Hematopoietic multipotent progenitor cell treated with erythropoietin and hydrocortisone succinate and interleukin-3 and kit ligand, for 17 days (in vitro differentiated cells): ENCODE data around the gene PPM1L.

Experiments used
- DNase-seq: peaks from one replicate; pipeline ENCODE4 v3.0.0-alpha.2; 2015; ENCODE audit warnings: low spot score

Gene PPM1L

DNA sequence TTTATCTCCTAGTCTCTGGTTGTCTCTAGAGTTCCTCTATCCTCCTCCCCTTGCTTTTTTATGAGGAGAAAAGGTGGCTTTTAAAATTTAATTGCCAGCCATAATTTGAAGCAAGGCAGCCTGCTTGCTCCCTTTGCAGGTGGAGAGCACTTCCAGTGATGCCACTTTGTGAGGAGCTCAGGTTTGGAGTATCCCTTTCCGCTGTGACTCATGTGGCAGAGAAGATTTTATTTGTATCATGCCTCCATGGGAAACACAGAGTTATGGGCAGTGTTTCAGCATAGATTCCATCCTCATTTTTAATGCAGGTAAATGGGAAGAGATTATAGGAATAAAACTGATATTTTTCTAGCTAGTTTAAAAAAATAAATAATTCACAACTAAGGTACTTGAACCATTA, 7.0 kb downstream of the PPM1L start:
- no peak for DNase-seq

DNA sequence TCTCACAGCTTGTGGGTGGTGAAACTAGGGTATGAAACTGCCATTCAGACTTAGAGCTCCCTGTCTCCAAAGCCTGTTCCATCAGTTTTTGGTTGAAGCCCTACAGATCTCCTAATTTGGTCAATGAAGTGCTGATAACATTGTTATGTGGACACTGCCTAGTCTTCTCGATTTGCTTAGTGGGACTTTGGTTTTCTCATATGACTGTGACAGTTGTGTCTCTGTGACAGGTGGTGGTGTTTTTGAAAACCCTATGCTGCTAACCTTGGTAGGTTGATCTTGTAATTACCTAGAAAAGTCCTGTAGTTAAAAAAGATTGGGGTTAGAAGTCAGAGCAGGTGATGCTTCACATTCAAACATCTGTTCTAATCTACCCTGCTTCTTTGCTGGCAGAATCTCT, 9.2 kb downstream of the PPM1L start:
- DNase-seq: no peak

DNA sequence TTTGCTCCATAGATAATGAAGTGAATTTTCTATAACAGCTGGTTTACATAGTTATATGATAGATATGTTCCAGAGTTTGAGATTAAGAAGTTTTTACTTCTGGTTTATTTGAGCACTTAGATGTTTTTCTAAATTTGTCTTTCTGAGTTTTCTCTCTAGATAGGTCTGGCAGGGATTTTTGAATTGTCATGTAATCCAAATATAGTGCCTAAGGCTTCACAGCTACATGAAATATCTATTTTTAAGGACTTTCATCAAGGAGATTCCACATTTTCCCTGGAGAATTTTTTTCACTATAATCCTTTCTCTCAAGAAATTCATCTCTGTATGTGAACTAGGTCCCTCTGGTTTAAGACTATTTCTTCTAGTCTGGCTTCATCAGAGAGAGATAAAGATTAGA, 12.0 kb downstream of the PPM1L start:
- DNase-seq: no peak

DNA sequence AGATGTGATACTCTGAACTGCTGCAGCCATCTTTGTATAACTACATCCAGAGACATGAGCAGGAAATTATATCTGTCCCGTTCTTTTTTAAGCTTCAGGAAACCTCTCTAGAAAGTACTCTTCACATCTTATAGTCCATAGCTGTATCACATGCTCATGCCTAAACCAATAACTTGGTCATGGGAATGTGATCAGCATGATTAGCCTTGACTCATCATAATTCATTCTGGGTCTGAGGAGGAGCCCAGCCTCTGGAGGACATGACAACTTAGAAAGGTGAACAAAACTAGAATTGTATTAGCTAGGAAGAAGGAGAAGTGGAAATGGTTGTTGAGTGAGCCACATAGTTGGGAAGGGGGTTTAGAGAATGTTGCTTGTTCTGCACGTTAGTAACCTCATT, 12.9 kb downstream of the PPM1L start:
- no peak for DNase-seq

DNA sequence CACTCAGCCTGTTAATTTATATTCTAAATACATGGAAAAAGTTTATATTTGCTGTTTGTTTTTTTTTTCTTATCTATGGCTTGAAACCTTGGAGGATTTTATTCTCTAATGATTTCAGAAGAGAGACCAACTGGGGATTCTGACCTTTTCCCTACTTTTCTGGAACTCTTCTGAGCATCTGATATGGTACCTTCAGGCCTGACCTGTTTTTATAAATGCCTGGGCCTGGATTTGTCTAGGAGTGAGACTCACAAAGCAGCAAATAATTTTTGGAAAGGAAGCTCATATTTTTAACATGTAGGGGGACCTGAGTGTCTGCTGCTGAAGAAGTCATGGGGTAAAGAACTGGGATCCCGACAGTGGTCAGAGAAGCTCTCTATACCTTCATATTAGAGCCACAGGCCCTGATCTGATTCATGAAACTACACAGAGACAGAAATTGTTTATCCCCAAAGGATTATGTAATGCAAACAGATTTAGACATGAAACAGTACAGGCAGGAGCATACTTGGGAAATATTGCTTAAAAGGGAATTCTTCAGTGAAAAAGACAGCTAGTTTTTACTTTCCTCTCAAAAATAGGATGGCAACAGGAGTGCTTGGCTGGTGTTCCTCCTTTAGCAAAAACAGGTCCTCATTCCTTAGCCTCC, 15.9 kb downstream of the PPM1L start:
- no peak for DNase-seq

DNA sequence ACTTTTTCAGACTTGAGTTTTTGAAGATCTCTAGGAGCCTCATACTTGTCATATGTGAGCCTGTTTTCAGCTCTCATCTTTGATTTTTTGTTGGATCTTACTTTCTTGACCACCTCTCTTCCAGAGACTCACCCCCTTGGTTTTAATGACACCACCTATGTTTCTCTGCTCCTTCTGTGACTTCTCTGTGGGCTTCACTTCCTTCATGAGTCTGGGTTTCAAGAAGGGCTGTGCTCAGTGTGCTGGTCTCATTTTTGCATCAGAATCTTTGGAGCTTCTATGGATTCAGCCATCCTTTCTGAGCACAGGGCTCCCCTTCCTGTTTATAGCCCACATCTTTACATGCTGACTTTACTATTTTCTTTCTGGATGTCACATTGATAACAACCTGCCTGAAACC, 17.7 kb downstream of the PPM1L start:
- DNase-seq: no peak

DNA sequence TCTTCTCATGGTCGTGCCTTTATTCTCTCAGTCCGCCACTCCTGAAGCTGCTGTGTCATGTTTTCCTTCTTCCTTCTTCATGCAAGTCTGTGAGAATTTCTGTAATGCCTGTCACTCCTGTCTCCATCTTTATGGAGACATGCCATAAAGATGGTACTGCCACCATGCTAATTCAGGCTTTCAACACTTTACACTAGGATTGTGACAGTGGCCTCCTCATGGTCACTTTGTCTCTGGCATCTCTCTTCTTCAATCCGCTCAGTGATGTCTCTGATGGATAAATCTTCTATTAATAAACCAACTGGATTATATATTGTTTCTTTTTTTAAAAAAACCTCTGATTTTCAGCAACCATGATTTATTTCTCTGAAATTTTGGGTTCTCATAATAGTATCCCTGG, 18.1 kb downstream of the PPM1L start:
- DNase-seq: no peak

DNA sequence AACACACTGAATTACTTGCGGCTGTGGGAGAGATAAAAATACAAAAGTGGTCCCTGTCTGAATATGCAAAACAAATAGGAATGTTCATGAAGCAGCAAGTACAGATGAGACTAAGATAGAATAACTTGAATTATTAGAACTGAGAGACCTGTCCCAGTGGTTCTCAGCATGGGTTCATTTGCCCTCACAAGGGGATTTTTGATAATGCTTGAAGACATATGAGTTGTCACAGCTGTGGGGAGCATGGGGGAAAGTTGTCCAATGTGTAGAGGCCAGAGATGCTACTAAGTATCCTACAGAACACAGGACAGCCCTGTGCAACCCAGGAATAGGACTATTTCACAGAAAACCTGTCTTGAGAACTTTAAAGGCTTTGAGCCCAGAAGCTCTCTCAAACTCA, 22.4 kb downstream of the PPM1L start:
- DNase-seq: no peak

DNA sequence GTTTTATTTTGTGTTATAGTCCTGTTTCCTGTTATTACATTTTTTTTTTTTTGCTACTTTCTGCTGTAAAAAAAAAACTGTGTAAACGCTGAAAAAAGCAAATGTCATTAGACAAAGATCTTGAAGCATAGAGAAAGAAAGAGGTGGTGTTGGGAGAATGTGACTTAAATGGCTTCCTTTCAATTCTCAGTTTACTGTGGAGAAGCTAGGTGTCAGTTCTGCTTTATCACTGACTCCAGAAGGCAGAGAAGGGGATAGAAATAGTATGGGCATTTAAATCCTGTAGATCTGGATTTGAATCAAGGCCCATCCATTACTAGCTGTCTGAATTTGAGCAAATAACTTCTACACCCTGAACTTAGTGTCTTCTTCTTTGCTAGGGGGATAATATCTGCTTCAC, 23.0 kb downstream of the PPM1L start:
- no peak for DNase-seq

DNA sequence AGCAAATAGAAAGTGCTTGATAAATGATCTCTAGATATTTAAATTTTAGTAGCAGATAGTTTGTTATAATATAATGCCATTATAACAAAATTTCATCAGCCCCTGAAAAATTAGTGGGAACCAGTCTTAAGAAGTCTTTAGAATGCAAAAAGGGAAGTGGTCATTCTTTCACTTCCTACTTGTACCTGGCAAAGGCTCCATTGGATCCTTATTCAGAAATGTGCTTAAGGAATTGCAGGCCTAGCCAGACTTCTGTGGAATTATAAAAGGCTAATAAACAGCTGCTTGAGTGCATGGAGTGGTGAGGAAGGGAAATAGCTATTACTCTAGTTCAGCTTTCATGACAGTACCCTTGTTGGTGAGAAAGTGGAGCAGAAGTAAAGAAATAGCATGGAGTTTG, 24.2 kb downstream of the PPM1L start:
- no peak for DNase-seq

DNA sequence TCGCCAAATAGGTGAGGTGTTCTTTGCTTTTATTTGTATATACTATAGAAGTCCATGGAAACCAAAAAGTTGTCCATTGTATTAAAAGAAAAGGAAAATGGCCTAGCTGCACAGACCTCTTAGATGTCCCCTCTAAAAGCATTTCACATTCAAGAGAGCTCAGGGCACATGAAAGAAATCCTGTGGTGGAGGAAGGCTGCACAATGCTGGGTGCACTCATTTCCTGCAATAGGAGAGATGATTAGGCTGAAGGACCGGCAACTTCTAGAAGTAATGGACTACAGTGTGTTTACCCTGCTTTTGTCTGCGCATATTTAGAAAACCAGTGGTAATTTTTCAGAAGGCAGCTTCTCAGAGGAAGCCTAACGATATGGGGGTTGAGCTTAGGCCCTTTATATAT, 25.4 kb downstream of the PPM1L start:
- DNase-seq: no peak

DNA sequence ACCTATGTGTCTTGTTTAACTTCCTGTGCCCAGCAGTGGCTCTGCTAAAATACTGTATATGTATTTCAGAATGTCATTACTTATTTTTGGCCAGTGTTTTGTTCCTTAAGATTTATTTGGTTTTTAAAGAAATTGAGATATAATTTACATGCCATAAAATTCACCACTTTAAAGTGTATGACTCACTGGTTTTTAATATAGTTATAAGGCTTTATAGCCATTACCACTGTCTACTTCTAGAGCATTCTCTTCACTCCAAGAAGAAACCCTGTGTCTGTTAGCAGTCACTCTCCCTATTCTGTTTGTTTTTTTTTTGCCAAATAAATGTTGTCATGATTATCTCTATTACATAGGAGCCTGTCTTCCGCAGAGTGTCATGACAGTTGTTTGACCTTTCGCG, 25.8 kb downstream of the PPM1L start:
- DNase-seq: no peak

DNA sequence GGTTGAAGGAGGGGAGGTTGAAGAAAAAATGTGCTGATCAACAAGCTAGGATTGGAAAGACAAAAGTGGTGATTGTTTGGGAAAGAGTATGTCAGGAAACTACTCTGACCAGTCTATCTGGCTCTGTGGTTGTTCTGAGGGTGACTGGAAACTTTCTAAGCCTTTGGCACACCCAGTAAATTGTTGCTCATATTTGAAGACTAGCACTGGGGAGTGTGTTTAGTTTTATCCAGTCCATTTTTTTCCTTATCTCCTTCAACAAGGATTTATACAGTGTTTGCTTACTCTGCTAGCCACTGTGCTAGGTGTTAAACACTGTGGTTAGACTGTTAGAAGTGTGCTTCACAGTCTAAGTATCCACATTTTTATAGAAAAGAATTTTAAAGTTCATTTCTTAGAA, 28.8 kb downstream of the PPM1L start:
- DNase-seq: no peak

DNA sequence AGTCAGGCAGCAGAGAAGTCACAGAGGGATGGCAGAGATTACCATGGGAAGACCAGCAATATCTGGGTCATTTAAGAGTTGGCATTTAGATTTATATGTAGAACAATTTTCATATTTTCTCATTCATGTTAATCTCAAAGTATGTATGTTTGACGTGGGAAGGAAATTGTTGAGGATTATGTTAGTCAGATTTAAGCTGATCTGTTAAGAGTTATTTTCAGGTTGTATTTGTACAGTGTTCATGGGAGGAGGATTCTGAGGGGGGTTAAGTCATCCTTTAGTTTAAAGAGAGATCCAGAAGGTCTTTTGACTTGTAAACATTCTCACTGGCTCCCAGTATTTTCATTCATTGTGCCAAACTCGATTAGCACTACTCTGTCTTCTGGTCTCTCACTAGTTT, 34.7 kb downstream of the PPM1L start:
- no peak for DNase-seq

DNA sequence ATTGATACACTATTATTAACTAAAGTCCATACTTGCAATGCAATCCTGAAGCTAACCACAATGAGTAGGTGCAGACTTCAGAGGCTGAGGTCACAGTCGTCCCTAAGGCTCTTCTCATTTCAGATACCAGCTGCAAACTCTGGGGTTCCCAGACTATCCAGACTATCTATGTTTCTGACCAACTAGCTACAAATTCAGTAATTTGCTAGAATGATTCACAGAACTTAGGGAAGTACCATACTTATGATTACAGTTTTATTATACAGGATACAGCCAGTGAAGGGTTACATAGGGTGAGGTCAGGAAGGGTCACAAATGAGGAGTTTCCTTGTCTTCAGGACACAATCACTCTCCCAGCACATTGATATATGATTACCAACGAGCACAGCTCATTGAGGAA, 36.5 kb downstream of the PPM1L start:
- no peak for DNase-seq

DNA sequence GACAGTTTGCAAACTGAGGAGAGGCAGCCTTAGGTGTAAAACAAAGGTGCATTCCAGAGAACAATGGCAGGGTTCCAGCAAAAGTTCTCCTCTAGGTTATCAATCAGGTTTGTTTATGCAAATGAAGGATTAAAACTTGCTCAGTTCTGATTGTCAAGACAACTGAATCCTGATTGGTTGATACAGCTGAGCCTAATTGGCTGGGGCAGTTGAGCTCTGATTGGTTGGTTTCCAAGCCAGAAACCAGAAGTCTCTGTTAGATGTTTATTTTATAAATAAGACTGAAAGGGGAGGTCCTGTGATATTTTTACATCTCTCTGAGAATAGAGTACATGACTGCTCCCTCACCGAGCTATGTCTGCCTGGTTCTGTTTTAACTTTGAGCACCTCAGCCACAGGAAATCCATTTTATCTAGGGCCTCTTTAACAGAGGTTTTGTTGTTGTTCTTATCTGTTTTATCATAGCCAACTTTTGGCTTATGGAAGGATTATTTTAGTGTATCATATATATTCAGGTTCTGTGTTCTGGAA, 37.8 kb downstream of the PPM1L start:
- no peak for DNase-seq

DNA sequence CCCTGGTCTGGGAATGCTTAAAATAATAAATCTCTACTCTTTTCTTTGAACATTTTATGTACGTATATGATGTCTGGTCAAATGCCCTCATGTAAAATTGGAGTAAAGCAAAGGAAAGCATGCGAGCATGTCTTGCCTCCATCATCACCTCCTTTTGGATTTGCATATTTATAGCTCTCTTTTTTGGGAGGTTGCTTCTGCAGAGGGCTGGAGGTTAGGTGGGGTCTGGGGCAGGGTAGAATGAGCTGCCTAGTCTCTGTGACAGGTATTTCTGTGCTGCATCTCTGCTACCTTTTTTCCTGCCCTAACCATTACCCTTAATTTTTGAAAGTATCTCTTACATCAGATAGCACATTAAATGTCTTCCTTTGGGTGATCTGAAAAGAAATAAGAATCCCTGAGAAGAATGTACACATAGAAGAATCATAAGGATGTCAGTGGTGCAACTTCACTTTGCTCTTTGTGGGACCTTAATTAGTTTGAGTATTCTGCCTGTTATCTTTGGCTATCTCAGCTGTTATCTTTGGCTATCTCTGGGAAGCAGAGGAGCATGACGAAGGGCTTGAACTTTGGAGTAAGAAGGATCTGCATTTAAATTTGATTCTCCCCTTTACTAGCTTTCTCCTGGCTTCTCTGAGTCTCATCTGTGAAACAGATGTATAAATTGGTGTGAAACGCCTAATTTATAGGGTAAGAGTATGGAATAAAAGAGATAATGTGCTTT, 40.2 kb downstream of the PPM1L start:
- no peak for DNase-seq

DNA sequence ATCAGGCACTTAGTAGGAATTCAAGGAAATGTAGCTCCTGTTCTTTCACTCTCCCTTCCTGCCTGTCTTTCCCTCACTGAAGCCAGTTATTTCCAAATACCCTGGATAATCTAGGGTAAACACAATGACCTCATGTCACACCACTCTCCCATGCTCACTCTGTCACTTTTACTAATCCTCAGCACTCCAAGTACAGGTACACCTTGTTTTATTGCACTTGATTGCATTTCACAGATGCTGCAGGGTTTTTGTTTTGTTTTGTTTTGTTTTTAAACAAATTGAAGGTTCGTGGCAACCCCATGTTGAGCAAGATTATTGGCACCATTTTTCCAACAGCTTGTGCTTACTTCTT, 40.8 kb downstream of the PPM1L start:
- no peak for DNase-seq

DNA sequence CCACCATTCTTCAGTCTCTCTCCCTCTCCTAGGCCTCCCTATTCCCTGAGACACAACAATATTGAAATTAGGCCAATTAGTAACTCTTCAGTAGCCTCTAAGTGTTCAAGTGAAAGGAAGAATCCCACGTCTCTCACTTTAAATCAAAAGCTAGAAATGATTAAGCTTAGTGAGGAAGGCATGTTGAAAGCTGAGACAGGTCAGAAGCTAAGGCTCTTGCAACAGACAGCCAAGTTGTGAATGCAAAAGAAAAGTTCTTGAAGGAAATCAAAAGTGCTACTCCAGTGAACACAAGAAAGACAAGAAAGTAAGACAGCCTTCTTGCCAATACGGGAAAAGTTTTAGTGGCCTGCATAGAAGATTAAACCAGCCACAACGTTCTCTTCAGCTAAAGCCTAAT, 41.3 kb downstream of the PPM1L start:
- DNase-seq: no peak

DNA sequence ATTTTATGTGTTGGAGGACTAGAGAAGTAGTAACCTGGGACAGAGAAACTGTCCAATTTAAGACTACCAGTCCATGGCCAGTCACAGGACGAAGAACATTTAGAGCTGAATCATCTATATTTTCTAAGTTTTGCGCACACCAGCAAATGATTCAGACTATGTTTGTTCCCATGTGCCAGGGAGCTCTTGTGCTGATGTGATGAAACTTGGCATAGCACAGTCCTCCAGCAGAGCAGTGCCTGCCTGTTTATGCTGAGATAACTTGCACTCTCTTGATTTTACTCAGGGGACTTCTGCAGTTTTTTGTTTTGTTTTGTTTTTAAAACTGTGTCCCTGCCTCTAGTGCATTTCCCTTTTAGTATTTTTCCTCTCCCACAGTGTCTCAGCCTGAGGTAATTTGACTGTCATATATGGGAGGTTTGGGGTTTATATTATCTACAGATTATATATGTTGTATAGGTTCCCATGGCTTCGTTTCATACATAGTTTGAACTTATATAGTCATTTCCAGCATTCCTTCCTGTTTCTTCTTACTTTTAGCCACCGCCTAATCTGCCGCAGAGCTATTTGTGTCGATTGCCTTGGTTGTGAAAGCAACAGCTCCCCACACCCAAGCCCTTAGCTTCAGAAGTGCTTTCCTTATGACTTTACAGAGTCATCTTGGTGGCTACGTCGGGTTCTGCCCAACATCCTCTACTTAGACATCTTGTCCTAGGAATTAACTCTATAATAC, 45.5 kb downstream of the PPM1L start:
- peak; percentile 10 for DNase-seq

DNA sequence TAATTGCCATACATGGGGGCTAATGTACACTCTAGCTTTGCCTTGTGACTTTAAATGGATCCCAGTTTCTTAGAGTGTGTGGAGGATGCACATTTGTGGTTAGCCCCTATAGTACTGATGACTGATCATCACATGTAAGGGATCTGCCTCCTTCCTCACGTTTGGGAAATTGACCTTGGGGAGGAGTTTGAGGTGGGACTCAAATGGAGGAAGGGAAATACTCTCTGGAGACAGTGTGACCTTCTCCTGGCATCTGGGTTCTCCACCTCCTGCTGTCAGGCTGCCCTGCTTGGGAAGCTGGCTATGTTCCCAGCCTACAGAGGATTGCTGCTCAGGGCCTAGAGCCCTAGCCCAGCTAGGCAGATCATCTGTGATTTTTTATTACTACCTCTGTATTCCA, 48.7 kb downstream of the PPM1L start:
- no peak for DNase-seq

DNA sequence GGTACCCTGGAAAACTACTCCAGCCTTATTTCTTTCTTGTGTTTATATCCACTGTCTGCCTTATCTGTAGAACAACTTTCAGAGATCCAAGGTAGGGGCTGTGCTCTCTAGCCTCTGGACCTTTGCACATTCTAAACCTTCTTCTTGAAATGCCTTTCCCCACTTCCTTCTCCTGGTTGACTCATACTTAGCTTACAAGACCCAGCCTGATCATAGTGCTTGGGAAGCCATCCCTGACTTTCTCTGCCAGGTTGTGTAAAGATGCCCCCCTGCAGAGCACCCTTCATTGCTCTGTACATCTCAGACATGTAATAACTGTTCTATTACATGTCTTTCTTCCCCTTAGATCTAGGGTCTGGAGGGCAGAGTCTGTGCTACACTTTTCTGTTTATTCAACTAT, 50.1 kb downstream of the PPM1L start:
- DNase-seq: no peak

DNA sequence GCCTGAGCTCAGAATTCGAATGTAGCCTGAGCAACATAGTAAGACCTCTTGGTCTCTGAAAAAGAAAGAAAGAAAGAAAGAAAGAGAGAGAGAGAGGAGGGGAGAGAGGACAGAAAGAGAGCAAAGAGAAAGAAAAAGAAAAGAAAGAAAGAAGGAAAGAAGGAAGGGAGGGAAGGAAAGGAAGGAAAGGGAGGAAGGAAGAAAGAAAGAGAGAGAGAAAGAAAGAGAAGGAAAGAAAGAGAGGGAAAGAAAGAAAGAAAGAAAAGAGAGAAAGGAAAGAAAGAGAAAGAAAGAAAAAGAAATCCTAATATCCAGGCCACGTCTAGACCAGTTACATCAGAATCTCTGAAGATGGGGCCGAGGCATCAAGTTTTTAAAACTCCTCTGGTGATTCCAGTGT, 50.7 kb downstream of the PPM1L start:
- no peak for DNase-seq
